Measurements from ENCODE around the gene ARL6IP4. TPM values are rescaled to one million over a fixed set of nuclear protein-coding genes. Genes with fewer than 3 reads are reported as not detected.

ARL6IP4 gene
- total RNA-seq, 1 donor from 2014 or later: 289 TPM

- DNase-seq (ENCODE audit: low read depth): no peak
- Histone ChIP-seq H3K27me3 (ENCODE audit: control insufficient read depth, insufficient read depth, low read length) (no peaks in the 10 kb centered on the region), H3K36me3 (ENCODE audit: control insufficient read depth, insufficient read depth, low read length) (no peaks in the 10 kb centered on the region), H3K4me3 (ENCODE audit: low read depth, low read length) (no peak overlapping the region)
- no peak for TF ChIP-seq CTCF (IDR thresholded peaks at IDR 0.05; ENCODE audit: insufficient read depth, low read length, poor library complexity, severe bottlenecking)
Observed at GRCh38 chr12:122986258-122986871, 5.9 kb downstream of the ARL6IP4 start.

GRCh38 chr12:122987086-122987951, 6.8 kb downstream of the ARL6IP4 start:
- TF ChIP-seq CTCF (IDR thresholded peaks at IDR 0.05; ENCODE audit: insufficient read depth, low read length, poor library complexity, severe bottlenecking): no peak
- no peak for DNase-seq (ENCODE audit: low read depth)
- no peak overlapping the region for H3K4me3 ChIP-seq (ENCODE audit: low read depth, low read length)
- H3K36me3 ChIP-seq (ENCODE audit: control insufficient read depth, insufficient read depth, low read length): no peaks in the 10 kb centered on the region
- no peaks in the 10 kb centered on the region for H3K27me3 ChIP-seq (ENCODE audit: control insufficient read depth, insufficient read depth, low read length)

- no peak for DNase-seq (ENCODE audit: low read depth)
- Histone ChIP-seq H3K36me3 (ENCODE audit: control insufficient read depth, insufficient read depth, low read length) (no peaks in the 10 kb centered on the region), H3K4me3 (ENCODE audit: low read depth, low read length) (no peak overlapping the region), H3K27me3 (ENCODE audit: control insufficient read depth, insufficient read depth, low read length) (no peaks in the 10 kb centered on the region)
- no peak for TF ChIP-seq CTCF (IDR thresholded peaks at IDR 0.05; ENCODE audit: insufficient read depth, low read length, poor library complexity, severe bottlenecking)
Observed at GRCh38 chr12:122988036-122988435, 7.6 kb downstream of the ARL6IP4 start.

- TF ChIP-seq CTCF (IDR thresholded peaks at IDR 0.05; ENCODE audit: insufficient read depth, low read length, poor library complexity, severe bottlenecking): no peak
Observed at GRCh38 chr12:122988612-122989212, 8.2 kb downstream of the ARL6IP4 start.

GRCh38 chr12:122989225-122989839, 8.9 kb downstream of the ARL6IP4 start:
- Histone ChIP-seq H3K36me3 (ENCODE audit: control insufficient read depth, insufficient read depth, low read length) (no peaks in the 10 kb centered on the region), H3K4me3 (ENCODE audit: low read depth, low read length) (no peak overlapping the region), H3K27me3 (ENCODE audit: control insufficient read depth, insufficient read depth, low read length) (no peaks in the 10 kb centered on the region)
- peak; percentile 9 for TF ChIP-seq CTCF (IDR thresholded peaks at IDR 0.05; ENCODE audit: insufficient read depth, low read length, poor library complexity, severe bottlenecking)
- DNase-seq (ENCODE audit: low read depth): no peak

More at GRCh38 chr12:122988612-122989212, 8.2 kb downstream of the ARL6IP4 start:
- DNase-seq (ENCODE audit: low read depth): no peak
- Histone ChIP-seq H3K27me3 (ENCODE audit: control insufficient read depth, insufficient read depth, low read length) (no peaks in the 10 kb centered on the region), H3K36me3 (ENCODE audit: control insufficient read depth, insufficient read depth, low read length) (no peaks in the 10 kb centered on the region), H3K4me3 (ENCODE audit: low read depth, low read length) (no peak overlapping the region)
